Stimulated activated CD4-positive, alpha-beta T cell treated with anti-CD3 and anti-CD28 coated beads, Interleukin-15, amount 100 ng/mL, for 24 hours (primary cell): ENCODE results near the gene SNRNP200.

Experiments used
- DNase-seq: peaks from one replicate; pipeline ENCODE4 v3.0.0-alpha.2; 2020

SNRNP200 gene

GRCh38 chr2:96247009-96247408, 58.3 kb downstream of the SNRNP200 start:
- DNase-seq: no peak

GRCh38 chr2:96245609-96246390, 59.5 kb downstream of the SNRNP200 start:
- no peak for DNase-seq

GRCh38 chr2:96243843-96244242, 61.5 kb downstream of the SNRNP200 start:
- DNase-seq: no peak

GRCh38 chr2:96241900-96242611, 63.3 kb downstream of the SNRNP200 start:
- peak; percentile 75 for DNase-seq

- DNase-seq: no peak
Measured at GRCh38 chr2:96241227-96241626, 64.1 kb downstream of the SNRNP200 start.

- DNase-seq: no peak
Measured at GRCh38 chr2:96240341-96241038, 64.9 kb downstream of the SNRNP200 start.

GRCh38 chr2:96239745-96240264, 65.5 kb downstream of the SNRNP200 start:
- DNase-seq: no peak

- DNase-seq: no peak
Measured at GRCh38 chr2:96239091-96239490, 66.3 kb downstream of the SNRNP200 start.

GRCh38 chr2:96238266-96238665, 67.1 kb downstream of the SNRNP200 start:
- no peak for DNase-seq

GRCh38 chr2:96236882-96237281, 68.5 kb downstream of the SNRNP200 start:
- DNase-seq: no peak

GRCh38 chr2:96233880-96234316, 71.4 kb downstream of the SNRNP200 start:
- no peak for DNase-seq

- no peak for DNase-seq
Measured at GRCh38 chr2:96233436-96233835, 71.9 kb downstream of the SNRNP200 start.

GRCh38 chr2:96231316-96231715, 74.0 kb downstream of the SNRNP200 start:
- DNase-seq: no peak

GRCh38 chr2:96225016-96225533, 80.3 kb downstream of the SNRNP200 start:
- no peak for DNase-seq
